ENCODE results near the gene CNIH2.

DNA sequence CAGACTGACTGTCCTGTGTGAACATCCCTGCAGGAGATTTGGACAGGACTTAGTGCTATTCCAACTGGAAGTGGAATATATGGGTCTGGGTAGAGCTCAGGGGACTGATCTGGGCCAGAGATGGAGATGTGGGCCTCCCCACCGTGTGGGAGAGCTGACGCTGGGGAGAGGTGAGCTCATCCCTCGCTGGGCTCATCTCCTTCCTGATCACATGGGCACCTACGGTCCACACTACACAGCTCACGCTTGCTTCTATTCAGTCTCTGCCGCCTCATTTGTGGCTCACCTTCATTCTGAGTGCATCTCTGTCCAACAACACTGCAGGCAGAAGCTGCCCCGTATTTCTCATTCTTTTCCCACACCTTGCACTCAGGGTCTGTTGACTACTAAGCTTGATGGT, 26.2 kb upstream of the CNIH2 start:
- TF ChIP-seq, protein P1, sequence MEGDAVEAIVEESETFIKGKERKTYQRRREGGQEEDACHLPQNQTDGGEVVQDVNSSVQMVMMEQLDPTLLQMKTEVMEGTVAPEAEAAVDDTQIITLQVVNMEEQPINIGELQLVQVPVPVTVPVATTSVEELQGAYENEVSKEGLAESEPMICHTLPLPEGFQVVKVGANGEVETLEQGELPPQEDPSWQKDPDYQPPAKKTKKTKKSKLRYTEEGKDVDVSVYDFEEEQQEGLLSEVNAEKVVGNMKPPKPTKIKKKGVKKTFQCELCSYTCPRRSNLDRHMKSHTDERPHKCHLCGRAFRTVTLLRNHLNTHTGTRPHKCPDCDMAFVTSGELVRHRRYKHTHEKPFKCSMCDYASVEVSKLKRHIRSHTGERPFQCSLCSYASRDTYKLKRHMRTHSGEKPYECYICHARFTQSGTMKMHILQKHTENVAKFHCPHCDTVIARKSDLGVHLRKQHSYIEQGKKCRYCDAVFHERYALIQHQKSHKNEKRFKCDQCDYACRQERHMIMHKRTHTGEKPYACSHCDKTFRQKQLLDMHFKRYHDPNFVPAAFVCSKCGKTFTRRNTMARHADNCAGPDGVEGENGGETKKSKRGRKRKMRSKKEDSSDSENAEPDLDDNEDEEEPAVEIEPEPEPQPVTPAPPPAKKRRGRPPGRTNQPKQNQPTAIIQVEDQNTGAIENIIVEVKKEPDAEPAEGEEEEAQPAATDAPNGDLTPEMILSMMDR (IDR thresholded peaks at IDR 0.05): no peak
- TF ChIP-seq POLR2A (IDR thresholded peaks at IDR 0.05) (no peak), EP300 (IDR thresholded peaks at IDR 0.05) (no peak)
